ENCODE results near the gene INTS2.
"Not testable (repeated sequence)": the region's sequence is repeated elsewhere in the genome, so short reads cannot be mapped to it uniquely, and the experiment has no call there.

Gene INTS2

GRCh38 chr17:61903251-61903650, 24.5 kb downstream of the INTS2 start:
- H3K4me3 ChIP-seq (replicated peaks; ENCODE audit: insufficient read depth, low read length), result no peak overlapping the region
- no peak for TF ChIP-seq SPI1 (IDR thresholded peaks at IDR 0.05; ENCODE audit: borderline replicate concordance, low read depth)
- no peak for TF ChIP-seq POLR2AphosphoS5 (IDR thresholded peaks at IDR 0.05; ENCODE audit: low read depth)
- TF ChIP-seq, protein P1, sequence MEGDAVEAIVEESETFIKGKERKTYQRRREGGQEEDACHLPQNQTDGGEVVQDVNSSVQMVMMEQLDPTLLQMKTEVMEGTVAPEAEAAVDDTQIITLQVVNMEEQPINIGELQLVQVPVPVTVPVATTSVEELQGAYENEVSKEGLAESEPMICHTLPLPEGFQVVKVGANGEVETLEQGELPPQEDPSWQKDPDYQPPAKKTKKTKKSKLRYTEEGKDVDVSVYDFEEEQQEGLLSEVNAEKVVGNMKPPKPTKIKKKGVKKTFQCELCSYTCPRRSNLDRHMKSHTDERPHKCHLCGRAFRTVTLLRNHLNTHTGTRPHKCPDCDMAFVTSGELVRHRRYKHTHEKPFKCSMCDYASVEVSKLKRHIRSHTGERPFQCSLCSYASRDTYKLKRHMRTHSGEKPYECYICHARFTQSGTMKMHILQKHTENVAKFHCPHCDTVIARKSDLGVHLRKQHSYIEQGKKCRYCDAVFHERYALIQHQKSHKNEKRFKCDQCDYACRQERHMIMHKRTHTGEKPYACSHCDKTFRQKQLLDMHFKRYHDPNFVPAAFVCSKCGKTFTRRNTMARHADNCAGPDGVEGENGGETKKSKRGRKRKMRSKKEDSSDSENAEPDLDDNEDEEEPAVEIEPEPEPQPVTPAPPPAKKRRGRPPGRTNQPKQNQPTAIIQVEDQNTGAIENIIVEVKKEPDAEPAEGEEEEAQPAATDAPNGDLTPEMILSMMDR (IDR thresholded peaks at IDR 0.05; ENCODE audit: insufficient read depth, low read length), result no peak
- no peak for TF ChIP-seq REST (IDR thresholded peaks at IDR 0.05; ENCODE audit: insufficient replicate concordance, low read depth)
- no peak for TF ChIP-seq GABPA (IDR thresholded peaks at IDR 0.05; ENCODE audit: low read depth)

DNA sequence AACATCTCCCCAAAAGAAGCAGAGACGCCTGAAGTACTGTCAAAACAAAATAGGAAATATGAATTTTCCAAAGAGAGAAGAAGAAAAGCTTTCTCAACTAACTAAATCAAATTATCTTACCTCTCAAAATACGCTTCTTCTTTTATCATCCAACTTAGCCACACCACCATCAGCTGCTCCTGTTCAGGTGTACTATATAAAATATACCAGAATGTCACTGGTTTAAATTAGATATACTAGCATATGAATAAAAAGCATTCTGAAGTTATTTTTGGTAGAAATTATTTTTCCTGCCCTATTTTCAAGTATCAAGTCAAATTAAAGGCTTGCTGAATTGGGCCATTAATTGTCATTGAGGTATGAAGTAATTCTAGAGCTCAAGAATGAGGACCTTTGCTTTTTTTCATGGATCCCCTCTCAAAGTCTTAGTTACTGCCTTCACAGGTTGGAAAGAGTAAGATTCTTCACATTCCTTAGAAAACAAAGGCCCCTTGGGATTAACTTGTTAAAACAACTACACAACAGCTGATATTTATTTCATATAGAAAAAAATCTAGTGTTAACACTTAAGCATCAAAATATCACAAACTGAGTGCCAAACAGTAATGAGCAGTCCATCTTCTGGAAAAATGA, 30.1 kb downstream of the INTS2 start:
- H3K27me3 ChIP-seq (ENCODE audit: insufficient read depth, poor library complexity, severe bottlenecking), result no peaks in the 10 kb centered on the region
- H3K27ac ChIP-seq (replicated peaks), result no peak overlapping the region
- TF ChIP-seq POLR2AphosphoS5 (IDR thresholded peaks at IDR 0.05; ENCODE audit: low read depth) (no peak), REST (IDR thresholded peaks at IDR 0.05; ENCODE audit: insufficient replicate concordance, low read depth) (no peak), GABPA (IDR thresholded peaks at IDR 0.05; ENCODE audit: low read depth) (no peak), SPI1 (IDR thresholded peaks at IDR 0.05; ENCODE audit: borderline replicate concordance, low read depth) (no peak)
- TF ChIP-seq, protein P1 (IDR thresholded peaks at IDR 0.05; ENCODE audit: insufficient read depth, low read length), result no peak
- no peak for DNase-seq (ENCODE audit: low read depth in 1 of 2, low spot score in 1 of 2)
- no peak overlapping the region for H3K4me3 ChIP-seq (replicated peaks; ENCODE audit: insufficient read depth, low read length)

More at GRCh38 chr17:61903251-61903650, 24.5 kb downstream of the INTS2 start:
- no peak for DNase-seq (ENCODE audit: low read depth in 1 of 2, low spot score in 1 of 2)
- no peak overlapping the region for H3K27ac ChIP-seq (replicated peaks)
- H3K27me3 ChIP-seq (ENCODE audit: insufficient read depth, poor library complexity, severe bottlenecking), result no peaks in the 10 kb centered on the region

- Histone ChIP-seq H3K4me3 (replicated peaks; ENCODE audit: insufficient read depth, low read length) (no peak overlapping the region), H3K27ac (replicated peaks) (no peak overlapping the region), H3K27me3 (ENCODE audit: insufficient read depth, poor library complexity, severe bottlenecking) (no peaks in the 10 kb centered on the region)
- no peak for TF ChIP-seq GABPA (IDR thresholded peaks at IDR 0.05; ENCODE audit: low read depth)
- TF ChIP-seq POLR2AphosphoS5 (IDR thresholded peaks at IDR 0.05; ENCODE audit: low read depth), result no peak
- TF ChIP-seq REST (IDR thresholded peaks at IDR 0.05; ENCODE audit: insufficient replicate concordance, low read depth), result no peak
- TF ChIP-seq SPI1 (IDR thresholded peaks at IDR 0.05; ENCODE audit: borderline replicate concordance, low read depth), result no peak
- DNase-seq (ENCODE audit: low read depth in 1 of 2, low spot score in 1 of 2), result no peak
Measured at GRCh38 chr17:61895391-61895790, 32.4 kb downstream of the INTS2 start.

DNA sequence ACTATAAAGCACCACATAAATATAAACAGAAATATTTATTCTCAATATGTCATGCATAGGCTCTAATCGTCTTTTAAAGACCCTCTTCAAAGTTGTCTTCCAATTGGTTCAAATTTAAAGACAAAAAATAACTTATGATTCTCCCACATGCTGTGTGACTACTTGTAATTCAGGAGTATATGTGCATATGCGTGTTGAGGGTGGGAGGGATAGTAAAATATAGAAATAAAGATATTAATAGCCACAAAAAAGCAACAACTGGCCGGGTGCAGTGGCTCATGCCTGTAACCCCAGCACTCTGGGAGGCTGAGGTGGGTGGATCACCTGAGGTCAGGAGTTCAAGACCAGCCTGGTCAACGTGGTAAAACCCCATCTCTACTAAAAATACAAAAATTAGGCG, 33.5 kb downstream of the INTS2 start:
- H3K27me3 ChIP-seq (ENCODE audit: insufficient read depth, poor library complexity, severe bottlenecking); H3K27ac ChIP-seq (replicated peaks); DNase-seq (ENCODE audit: low read depth in 1 of 2, low spot score in 1 of 2); H3K4me3 ChIP-seq (replicated peaks; ENCODE audit: insufficient read depth, low read length): not testable (repeated sequence)

GRCh38 chr17:61887733-61888132, 40.0 kb downstream of the INTS2 start:
- not testable (repeated sequence) for H3K4me3 ChIP-seq (replicated peaks; ENCODE audit: insufficient read depth, low read length); H3K27me3 ChIP-seq (ENCODE audit: insufficient read depth, poor library complexity, severe bottlenecking); DNase-seq (ENCODE audit: low read depth in 1 of 2, low spot score in 1 of 2); H3K27ac ChIP-seq (replicated peaks)

DNA sequence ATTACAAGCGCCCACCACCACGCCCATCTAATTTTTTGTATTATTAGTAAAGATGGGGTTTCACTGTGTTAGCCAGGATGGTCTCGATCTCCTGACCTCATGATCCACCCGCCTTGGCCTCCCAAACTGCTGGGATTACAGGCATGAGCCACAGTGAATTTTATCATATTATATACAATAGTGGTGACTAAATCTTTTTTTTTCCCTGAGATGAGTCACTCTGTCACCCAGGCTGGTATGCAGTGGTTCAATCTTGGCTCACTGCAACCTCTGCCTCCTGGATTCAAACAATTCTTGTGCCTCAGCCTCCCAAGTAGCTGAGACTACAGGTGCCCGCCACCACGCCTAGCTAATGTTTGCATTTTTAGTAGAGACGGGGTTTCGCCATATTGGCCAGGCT, 41.9 kb downstream of the INTS2 start:
- not testable (repeated sequence) for H3K27me3 ChIP-seq (ENCODE audit: insufficient read depth, poor library complexity, severe bottlenecking); H3K27ac ChIP-seq (replicated peaks); DNase-seq (ENCODE audit: low read depth in 1 of 2, low spot score in 1 of 2); H3K4me3 ChIP-seq (replicated peaks; ENCODE audit: insufficient read depth, low read length)
